Transverse colon (tissue), 4 donors: Measurements from ENCODE around the gene DPAGT1.

Experiments used
- POLR2A ChIP-seq: fragments of 450-650 bp; IDR thresholded peaks from one replicate; pipeline ENCODE4 v1.6.1; 2016; ENCODE audit warnings: antibody characterized with exemption, mild to moderate bottlenecking, moderate library complexity
- POLR2AphosphoS5 ChIP-seq, 3 donors: sonication (generic); formaldehyde crosslinking; IDR thresholded peaks; one replicate each; pipeline ENCODE4 v1.6.1; 2016; ENCODE audit warnings: antibody characterized with exemption in 3 of 3
- TF ChIP-seq, protein P1 (sequence below), 5 experiments: fragments of 200-600 bp in 3 of 5; fragments of 450-650 bp in 2 of 5; sonication (generic) in 3 of 5; IDR thresholded peaks; 1 replicate in 2 of 5; 2 replicates in 3 of 5; pipeline ENCODE4 v1.5.1; 2016 to 2017; ENCODE audit warnings: antibody characterized with exemption in 5 of 5, inconsistent platforms in 3 of 5, mild to moderate bottlenecking in 2 of 5, moderate library complexity in 1 of 5

DNA sequence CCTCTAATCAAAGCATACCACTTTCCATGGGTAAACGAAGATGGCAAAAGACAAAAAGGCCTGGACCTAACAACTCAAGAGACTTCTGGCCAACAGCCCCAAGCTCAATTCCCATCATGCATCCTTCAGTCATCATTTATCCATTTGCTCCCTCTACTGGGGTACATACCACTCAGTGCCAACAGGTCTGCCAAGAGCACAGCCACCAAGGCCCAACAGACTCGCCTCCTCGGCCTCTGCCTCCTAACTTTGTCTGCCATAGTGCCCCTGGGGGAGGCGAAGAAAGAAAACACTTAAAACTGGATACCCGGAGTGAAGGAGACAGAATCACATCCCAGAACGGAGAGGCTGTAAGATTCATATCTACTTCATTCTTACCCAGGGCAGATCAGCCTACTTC lies 45.8 kb downstream of the DPAGT1 start:
- no peak for TF ChIP-seq POLR2A
- TF ChIP-seq, protein P1, sequence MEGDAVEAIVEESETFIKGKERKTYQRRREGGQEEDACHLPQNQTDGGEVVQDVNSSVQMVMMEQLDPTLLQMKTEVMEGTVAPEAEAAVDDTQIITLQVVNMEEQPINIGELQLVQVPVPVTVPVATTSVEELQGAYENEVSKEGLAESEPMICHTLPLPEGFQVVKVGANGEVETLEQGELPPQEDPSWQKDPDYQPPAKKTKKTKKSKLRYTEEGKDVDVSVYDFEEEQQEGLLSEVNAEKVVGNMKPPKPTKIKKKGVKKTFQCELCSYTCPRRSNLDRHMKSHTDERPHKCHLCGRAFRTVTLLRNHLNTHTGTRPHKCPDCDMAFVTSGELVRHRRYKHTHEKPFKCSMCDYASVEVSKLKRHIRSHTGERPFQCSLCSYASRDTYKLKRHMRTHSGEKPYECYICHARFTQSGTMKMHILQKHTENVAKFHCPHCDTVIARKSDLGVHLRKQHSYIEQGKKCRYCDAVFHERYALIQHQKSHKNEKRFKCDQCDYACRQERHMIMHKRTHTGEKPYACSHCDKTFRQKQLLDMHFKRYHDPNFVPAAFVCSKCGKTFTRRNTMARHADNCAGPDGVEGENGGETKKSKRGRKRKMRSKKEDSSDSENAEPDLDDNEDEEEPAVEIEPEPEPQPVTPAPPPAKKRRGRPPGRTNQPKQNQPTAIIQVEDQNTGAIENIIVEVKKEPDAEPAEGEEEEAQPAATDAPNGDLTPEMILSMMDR (IDR thresholded peaks at IDR 0.05), result no peak
- no peak for TF ChIP-seq POLR2AphosphoS5 (IDR thresholded peaks at IDR 0.05)
